Adrenal gland (tissue), 12 donors: ENCODE data around the gene POC1A. TPM values are rescaled to one million over a fixed set of nuclear protein-coding genes. Genes with fewer than 3 reads are reported as not detected.

Source experiments
- DNase-seq, 7 donors: peaks; one replicate each; pipeline ENCODE4 v3.0.0-alpha.2; 2019 to 2020
- H3K27ac ChIP-seq, 5 donors: fragments of 200-600 bp; sonication (generic) in 4 of 5; 1 replicate in 3 of 5; 2 replicates in 2 of 5; pipeline versions ENCODE4 v1.5.1 to v1.8.0; 2016 to 2020; ENCODE audit warnings: mild to moderate bottlenecking in 1 of 5
- H3K27me3 ChIP-seq: fragments of 200-600 bp; 2 replicates; pipeline ENCODE4 v1.8.0; 2021
- H3K36me3 ChIP-seq, 2 donors: fragments of 200-600 bp; replicated peaks in 1 of 2; 1 replicate in 1 of 2; 2 replicates in 1 of 2; pipeline versions ENCODE4 v1.5.1 to v1.8.0; 2018 to 2022
- H3K4me1 ChIP-seq, 2 donors: fragments of 200-600 bp; replicated peaks in 1 of 2; 1 replicate in 1 of 2; 2 replicates in 1 of 2; pipeline versions ENCODE4 v1.5.1 to v1.8.0; 2018 to 2021
- H3K4me3 ChIP-seq, 4 donors: fragments of 200-600 bp; sonication (generic) in 3 of 4; one replicate each; pipeline ENCODE4 v1.5.1; 2016 to 2018
- H3K9me3 ChIP-seq, 3 donors: fragments of 200-600 bp; sonication (generic) in 1 of 3; replicated peaks in 1 of 3; 1 replicate in 2 of 3; 2 replicates in 1 of 3; pipeline versions ENCODE4 v1.5.1 to v1.8.0; 2016 to 2021
- CTCF ChIP-seq, 6 experiments: fragments of 450-650 bp in 4 of 6; fragments of 200-600 bp in 2 of 6; sonication (generic) in 1 of 6; IDR thresholded peaks; 1 replicate in 5 of 6; 2 replicates in 1 of 6; pipeline versions ENCODE4 v1.5.1 to v1.8.0; 2016 to 2021; ENCODE audit warnings: antibody characterized with exemption in 6 of 6, mild to moderate bottlenecking in 2 of 6, moderate library complexity in 1 of 6
- POLR2A ChIP-seq, 2 donors: fragments of 450-650 bp; IDR thresholded peaks; one replicate each; pipeline ENCODE4 v1.6.1; 2017; ENCODE audit warnings: antibody characterized with exemption in 2 of 2, mild to moderate bottlenecking in 2 of 2, moderate library complexity in 1 of 2
- WGBS, 4 donors: extraction: QIAGEN DNeasy Blood & Tissue Kit in 2 of 4; methylation state at CpG; one replicate each; pipeline versions ENCODE4 v1.1.5 to v1.1.7; 2013 to 2017; 5-methylcytosine and 5-hydroxymethylcytosine counted together
- intact Hi-C, 2 donors: fragments of 100-400 bp; cut with DNase I; formaldehyde crosslinking; loops; one replicate each; pipeline versions ENCODE4 v1.14.1 to v1.15.0; 2022 to 2023
- polyA plus RNA-seq, 3 donors: library from polyadenylated mRNA; stranded (reverse); fragments of 200-250 nt in 2 of 3; fragments of 350-450 nt in 1 of 3; fragmentation: Illumina TruSeq in 1 of 3; extraction: RNeasy Lipid Tissue Mini Kit (QIAGEN cat#74804) in 1 of 3; gene quantifications; one replicate each; pipeline ENCODE4 v1.2.3, GENCODE V29; 2013 to 2014
- total RNA-seq, 9 donors: library from RNA; depleted of rRNA in 4 of 9; stranded (reverse); fragments of >200 nt in 4 of 9; fragments of 120-200 nt in 1 of 9; fragmentation: NEBNext Ultra II Directional in 1 of 9; extraction: Animal tissue kit (Norgen Biotek cat#: 25700) in 1 of 9; gene quantifications; one replicate each; pipeline versions ENCODE4 v1.1.0 to v1.2.4, GENCODE V29; 2013 to 2023
- donor health status: healthy with polysubstance abuse.
- donor health status: Bipolar disorder and iron deficiency.
- donor health status: DM: yes; HTN: yes; CAD: no.
- donor health status: DM: no; HTN: no; CAD: no.
- donor health status: DM: no; HTN: no; CAD: no.
- donor health status: DM: yes; HTN: yes; CAD: no.

POC1A gene
- total and polyA plus RNA-seq, 12 donors, result 2.0 to 8.4 (median 5.5) TPM

- no peak for TF ChIP-seq POLR2A (IDR thresholded peaks at IDR 0.05)
- no peak for TF ChIP-seq CTCF (IDR thresholded peaks at IDR 0.05)
- DNase-seq, result no peak
- WGBS, 4 donors, result 86 to 100% (median 93%) methylated on average over 1 to 10 of the region's 10 CpGs
Measured at GRCh38 chr3:52085681-52086282, 68.4 kb downstream of the POC1A start.

GRCh38 chr3:52084954-52085680 lies 69.1 kb downstream of the POC1A start:
- WGBS, 4 donors, result 90 to 95% (median 93%) methylated on average over 9 to 13 of the region's 13 CpGs
- Histone ChIP-seq H3K27me3 (no peaks in the 10 kb centered on the region), H3K4me3 (no peak overlapping the region), H3K36me3 (no peaks in the 10 kb centered on the region), H3K9me3 (no peaks in the 10 kb centered on the region), H3K4me1 (peaks cover 0 to 15% of the 10 kb centered on the region in 2 donors), H3K27ac (no peak overlapping the region)
- intact Hi-C loops, result loop anchor here in 1 of 2 donors (5.0 kb wide), 1 partner anchor 32 kb away; no protein-coding TSS in a partner anchor
- DNase-seq, result no peak
- TF ChIP-seq POLR2A (IDR thresholded peaks at IDR 0.05) (no peak), CTCF (IDR thresholded peaks at IDR 0.05) (no peak)

More at GRCh38 chr3:52085681-52086282, 68.4 kb downstream of the POC1A start:
- H3K36me3 ChIP-seq, result no peaks in the 10 kb centered on the region
- no peaks in the 10 kb centered on the region for H3K27me3 ChIP-seq
- no peaks in the 10 kb centered on the region for H3K9me3 ChIP-seq
- H3K27ac ChIP-seq, result no peak overlapping the region
- H3K4me3 ChIP-seq, result no peak overlapping the region
- peaks cover 0 to 22% of the 10 kb centered on the region in 2 donors for H3K4me1 ChIP-seq
- intact Hi-C loops, result no loop called here

GRCh38 chr3:52084216-52084945 lies 69.8 kb downstream of the POC1A start:
- Histone ChIP-seq H3K27me3 (no peaks in the 10 kb centered on the region), H3K9me3 (no peaks in the 10 kb centered on the region), H3K27ac (no peak overlapping the region), H3K36me3 (no peaks in the 10 kb centered on the region), H3K4me1 (peaks cover 0 to 9% of the 10 kb centered on the region in 2 donors), H3K4me3 (no peak overlapping the region)
- intact Hi-C loops, result loop anchor here in 1 of 2 donors (5.0 kb wide), 1 partner anchor 33 kb away; no protein-coding TSS in a partner anchor
- no peak for DNase-seq
- WGBS, 4 donors, result 92 to 97% (median 96%) methylated on average over 9 of the region's 9 CpGs
- TF ChIP-seq POLR2A (IDR thresholded peaks at IDR 0.05) (no peak), CTCF (IDR thresholded peaks at IDR 0.05) (no peak)

GRCh38 chr3:52083556-52084087 lies 70.6 kb downstream of the POC1A start:
- Histone ChIP-seq H3K27me3 (no peaks in the 10 kb centered on the region), H3K4me3 (no peak overlapping the region), H3K27ac (no peak overlapping the region), H3K9me3 (no peaks in the 10 kb centered on the region), H3K4me1 (peaks cover 0 to 6% of the 10 kb centered on the region in 2 donors), H3K36me3 (no peaks in the 10 kb centered on the region)
- DNase-seq, result no peak
- 95 to 97% (median 96%) methylated on average over 4 to 5 of the region's 5 CpGs for WGBS, 4 donors
- TF ChIP-seq POLR2A (IDR thresholded peaks at IDR 0.05) (no peak), CTCF (IDR thresholded peaks at IDR 0.05) (no peak)
- intact Hi-C loops, result loop anchor here in 1 of 2 donors (5.0 kb wide), 1 partner anchor 34 kb away; no protein-coding TSS in a partner anchor
